ENCODE results near the gene THUMPD1. TPM values are rescaled to one million over a fixed set of nuclear protein-coding genes. Genes with fewer than 3 reads are reported as not detected.
"Not testable (repeated sequence)": the region's sequence is repeated elsewhere in the genome, so short reads cannot be mapped to it uniquely, and the experiment has no call there.

THUMPD1 gene
- total and polyA plus RNA-seq, 12 donors: 7.5 to 20.9 (median 18.7) TPM

GRCh38 chr16:20768121-20768520, 26.5 kb upstream of the THUMPD1 start:
- Histone ChIP-seq H3K9me3 (peaks cover 0 to 7% (median 0%) of the 10 kb centered on the region in 11 donors), H3K4me1 (peaks cover 0 to 9% (median 0%) of the 10 kb centered on the region in 9 donors), H3K4me3 (no peak overlapping the region), H3K27ac (no peak overlapping the region), H3K27me3 (no peaks in the 10 kb centered on the region), H3K36me3 (no peaks in the 10 kb centered on the region)
- ATAC-seq: no peak
- 97% methylated on average over 1 of the region's 1 CpG for WGBS, 2 donors
- DNase-seq: no peak
- intact Hi-C loops (cut with DNase I): no loop called here
- TF ChIP-seq CTCF (IDR thresholded peaks at IDR 0.05): no peak

- Histone ChIP-seq H3K4me1 (peaks cover 0 to 13% (median 0%) of the 10 kb centered on the region in 9 donors), H3K36me3 (no peaks in the 10 kb centered on the region), H3K9me3 (peaks cover 0 to 6% (median 0%) of the 10 kb centered on the region in 11 donors), H3K27me3 (no peaks in the 10 kb centered on the region), H3K27ac (no peak overlapping the region), H3K4me3 (no peak overlapping the region)
- DNase-seq (no peak), ATAC-seq (no peak)
- no peak for TF ChIP-seq CTCF (IDR thresholded peaks at IDR 0.05)
- intact Hi-C loops (cut with DNase I): no loop called here
Observed at GRCh38 chr16:20767577-20767976, 26.0 kb upstream of the THUMPD1 start.

GRCh38 chr16:20766294-20766693, 24.7 kb upstream of the THUMPD1 start:
- Histone ChIP-seq H3K36me3 (no peaks in the 10 kb centered on the region), H3K9me3 (peaks cover 0 to 10% (median 0%) of the 10 kb centered on the region in 11 donors), H3K4me3 (no peak overlapping the region), H3K27me3 (no peaks in the 10 kb centered on the region), H3K4me1 (peaks cover 0 to 13% (median 0%) of the 10 kb centered on the region in 9 donors), H3K27ac (no peak overlapping the region)
- intact Hi-C loops (cut with DNase I): no loop called here
- TF ChIP-seq CTCF (IDR thresholded peaks at IDR 0.05): no peak
- ATAC-seq (no peak), DNase-seq (no peak)
- 89 to 92% methylated on average over 5 of the region's 5 CpGs for WGBS, 2 donors

GRCh38 chr16:20765732-20766131, 24.1 kb upstream of the THUMPD1 start:
- WGBS, 2 donors: 95 to 97% methylated on average over 2 of the region's 2 CpGs
- Histone ChIP-seq H3K27ac (no peak overlapping the region), H3K36me3 (no peaks in the 10 kb centered on the region), H3K4me1 (peaks cover 0 to 13% (median 0%) of the 10 kb centered on the region in 9 donors), H3K4me3 (no peak overlapping the region), H3K9me3 (peaks cover 0 to 10% (median 0%) of the 10 kb centered on the region in 11 donors), H3K27me3 (no peaks in the 10 kb centered on the region)
- DNase-seq (no peak), ATAC-seq (no peak)
- intact Hi-C loops (cut with DNase I): no loop called here
- TF ChIP-seq CTCF (IDR thresholded peaks at IDR 0.05): no peak

GRCh38 chr16:20764448-20764847, 22.8 kb upstream of the THUMPD1 start:
- H3K36me3 ChIP-seq; H3K9me3 ChIP-seq; H3K27ac ChIP-seq; DNase-seq; H3K4me3 ChIP-seq; ATAC-seq; intact Hi-C loops (cut with DNase I); H3K27me3 ChIP-seq: not testable (repeated sequence)
- WGBS, 2 donors: 86 to 88% methylated on average over 1 of the region's 1 CpG
- H3K4me1 ChIP-seq: peaks cover 0 to 13% (median 0%) of the 10 kb centered on the region in 9 donors

All from heart right ventricle (tissue), 16 donors.